ENCODE data around the gene PACS2.

PACS2 gene

DNA sequence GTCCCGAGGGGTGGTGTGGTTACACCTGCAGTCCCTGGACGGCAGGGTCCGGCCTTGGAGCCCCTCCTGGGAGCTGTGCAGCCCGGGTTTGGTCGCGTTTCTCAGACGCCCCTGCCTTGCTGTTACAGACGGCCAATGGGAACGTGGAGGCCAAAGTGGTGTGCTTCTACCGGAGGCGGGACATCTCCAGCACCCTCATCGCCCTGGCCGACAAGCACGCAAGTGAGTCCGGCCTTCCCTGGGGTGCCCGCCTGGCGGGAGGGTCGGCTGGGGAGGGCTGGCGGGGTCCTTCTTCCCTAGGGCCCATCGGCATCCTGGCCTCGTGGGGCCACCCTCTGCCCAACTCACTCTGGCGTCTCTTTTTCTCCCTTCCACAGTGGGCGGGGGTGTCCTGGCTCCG, 130.7 kb downstream of the PACS2 start:
- DNase-seq (ENCODE audit: low spot score) = no peak

DNA sequence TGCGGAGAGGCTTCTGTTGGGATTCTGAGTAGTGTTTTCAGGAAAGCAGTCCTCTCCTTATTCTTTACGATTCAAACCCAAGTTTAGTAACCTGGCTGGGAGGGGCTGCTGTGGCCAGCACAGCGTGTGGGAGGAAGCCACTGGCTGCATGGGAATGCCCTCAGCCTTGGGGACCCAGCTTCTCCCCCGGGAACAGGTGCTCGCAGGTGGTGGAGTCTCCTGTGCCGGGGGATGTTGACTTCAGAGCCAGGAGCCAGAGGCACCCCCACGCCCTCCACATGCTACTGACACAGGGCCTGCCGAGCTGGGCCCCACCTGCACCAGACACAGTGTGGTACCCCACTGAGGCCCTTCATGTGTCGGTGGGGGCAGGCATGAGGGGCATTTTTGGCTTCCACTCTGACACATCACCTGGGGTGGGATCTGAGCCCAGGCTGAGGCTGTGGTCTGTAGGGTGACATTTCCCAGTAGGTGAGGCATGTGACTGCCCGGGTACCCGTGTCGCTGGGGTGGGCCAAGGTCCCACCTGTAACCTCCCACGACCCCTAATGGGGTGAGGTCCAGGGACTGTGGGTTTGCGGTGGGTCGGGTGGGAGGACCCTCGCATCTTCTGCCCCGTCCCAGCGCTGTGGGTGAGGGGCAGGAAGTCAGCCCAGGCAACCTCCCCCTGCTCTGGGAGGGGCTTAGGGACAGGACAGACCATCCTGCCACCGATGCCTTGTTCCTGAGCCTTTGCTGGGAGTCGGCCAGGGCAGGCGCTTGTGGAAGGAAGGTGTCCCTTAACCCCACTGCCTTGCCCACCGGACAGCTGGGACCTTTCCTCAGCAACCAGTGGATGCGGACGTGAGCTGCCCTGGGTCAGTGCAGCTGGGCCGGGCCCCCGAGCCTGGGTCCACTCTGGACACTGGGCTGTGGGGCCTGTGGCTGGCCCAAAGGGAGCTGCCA, 131.6 kb downstream of the PACS2 start:
- no peak for DNase-seq (ENCODE audit: low spot score)

DNA sequence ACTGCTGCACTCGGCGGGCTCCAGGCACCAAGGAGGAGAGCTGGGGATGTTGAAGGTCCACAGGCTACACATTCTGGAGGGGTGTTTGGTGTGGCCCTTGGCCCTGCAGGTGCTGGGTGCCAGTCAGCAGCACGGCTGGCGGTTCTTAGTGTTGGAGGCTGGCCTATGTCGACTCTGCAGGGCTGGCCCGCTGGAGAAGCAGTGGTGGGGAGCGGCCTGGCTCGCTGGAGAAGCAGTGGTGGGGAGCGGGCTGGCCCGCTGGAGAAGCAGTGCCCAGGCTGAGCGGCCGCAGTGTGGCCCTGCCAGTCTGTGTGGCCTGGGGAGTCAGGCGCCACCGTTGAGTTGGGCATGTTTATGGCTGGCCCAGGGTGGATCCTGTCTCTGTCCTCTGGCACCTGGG, 132.4 kb downstream of the PACS2 start:
- no peak for DNase-seq (ENCODE audit: low spot score)

Data from iPS-NIHi11 (cell line).